Skeletal muscle tissue (tissue), 4 donors: Measurements from ENCODE around the gene SCYGR1. TPM values are rescaled to one million over a fixed set of nuclear protein-coding genes. Genes with fewer than 3 reads are reported as not detected.
"Not testable (repeated sequence)": the region's sequence is repeated elsewhere in the genome, so short reads cannot be mapped to it uniquely, and the experiment has no call there.

ENCODE experiments used
- H3K27ac ChIP-seq: one replicate; pipeline ENCODE4 v1.7.0; 2013; ENCODE audit warnings: mild to moderate bottlenecking, low read depth, low read length, inconsistent platforms
- H3K27me3 ChIP-seq, 3 donors: one replicate each; pipeline ENCODE4 v1.7.0; 2013; ENCODE audit warnings: low read length in 3 of 3; ENCODE audit not compliant: control insufficient read depth in 3 of 3, insufficient read depth in 3 of 3
- H3K36me3 ChIP-seq, 3 donors: one replicate each; pipeline ENCODE4 v1.7.0; 2013; ENCODE audit warnings: low read length in 3 of 3; ENCODE audit not compliant: control insufficient read depth in 3 of 3, insufficient read depth in 3 of 3
- H3K4me1 ChIP-seq, 3 donors: one replicate each; pipeline ENCODE4 v1.7.0; 2013; ENCODE audit warnings: low read length in 3 of 3, mild to moderate bottlenecking in 3 of 3; ENCODE audit not compliant: control insufficient read depth in 3 of 3, insufficient read depth in 3 of 3
- H3K4me3 ChIP-seq, 3 donors: one replicate each; pipeline ENCODE4 v1.7.0; 2013; ENCODE audit warnings: low read length in 3 of 3
- H3K9ac ChIP-seq, 3 donors: one replicate each; pipeline ENCODE4 v1.7.0; 2013; ENCODE audit warnings: low read length in 3 of 3, mild to moderate bottlenecking in 3 of 3, moderate library complexity in 2 of 3, low read depth in 1 of 3
- H3K9me3 ChIP-seq, 3 donors: one replicate each; pipeline ENCODE4 v1.7.0; 2013; ENCODE audit warnings: low read length in 3 of 3; ENCODE audit not compliant: control insufficient read depth in 3 of 3
- total RNA-seq: library from RNA; depleted of rRNA; stranded (reverse); fragments of >200 nt; gene quantifications from one replicate; pipeline ENCODE4 v1.2.3, GENCODE V29; 2014
- donor health status: Osteomylitis.

The SCYGR1 gene
- total RNA-seq = not detected

DNA sequence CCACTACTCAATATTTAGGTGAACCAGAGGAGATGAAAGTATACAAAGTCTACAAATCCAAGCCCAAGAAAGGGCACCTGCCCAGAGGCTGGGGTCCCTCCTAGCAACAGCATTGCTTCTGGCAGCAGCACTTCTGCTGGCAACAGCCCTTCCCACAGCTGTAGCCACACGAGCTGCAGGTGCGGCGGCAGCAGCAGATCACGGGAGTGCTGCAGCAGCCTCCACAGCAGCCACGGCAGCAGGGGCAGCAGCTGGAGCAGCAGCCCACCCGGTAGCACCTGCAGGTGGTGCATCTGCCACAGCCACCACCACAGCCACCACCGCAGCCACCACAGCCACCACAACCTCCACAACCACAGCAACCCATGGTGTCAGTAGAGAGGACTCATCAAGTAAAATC lies at the start of gene SCYGR1:
SCYGR1 (minus strand) TSS at position 367 of the 400 bp plus-strand sequence; CDS start at position 367, 0 bp downstream.
- H3K4me1 ChIP-seq, H3K36me3 ChIP-seq, H3K27me3 ChIP-seq, H3K27ac ChIP-seq, H3K9me3 ChIP-seq, H3K4me3 ChIP-seq, H3K9ac ChIP-seq: not testable (repeated sequence)

- H3K27me3 ChIP-seq = no peaks in the 10 kb centered on the region
- no peaks in the 10 kb centered on the region for H3K36me3 ChIP-seq
- H3K27ac ChIP-seq = no peak overlapping the region
- H3K4me3 ChIP-seq = no peak overlapping the region
- H3K9ac ChIP-seq = no peak overlapping the region
- peaks cover 0 to 2% (median 0%) of the 10 kb centered on the region in 3 donors for H3K9me3 ChIP-seq
- no peaks in the 10 kb centered on the region for H3K4me1 ChIP-seq
Observed at GRCh38 chr2:227436436-227437174, 48.9 kb upstream of the SCYGR1 start.

GRCh38 chr2:227433171-227433570 lies 45.4 kb upstream of the SCYGR1 start:
- Histone ChIP-seq H3K4me3 (no peak overlapping the region), H3K36me3 (no peaks in the 10 kb centered on the region), H3K27ac (no peak overlapping the region), H3K4me1 (no peaks in the 10 kb centered on the region), H3K9ac (no peak overlapping the region), H3K9me3 (peaks cover 0 to 2% (median 0%) of the 10 kb centered on the region in 3 donors), H3K27me3 (peaks cover 0 to 3% (median 0%) of the 10 kb centered on the region in 3 donors)

DNA sequence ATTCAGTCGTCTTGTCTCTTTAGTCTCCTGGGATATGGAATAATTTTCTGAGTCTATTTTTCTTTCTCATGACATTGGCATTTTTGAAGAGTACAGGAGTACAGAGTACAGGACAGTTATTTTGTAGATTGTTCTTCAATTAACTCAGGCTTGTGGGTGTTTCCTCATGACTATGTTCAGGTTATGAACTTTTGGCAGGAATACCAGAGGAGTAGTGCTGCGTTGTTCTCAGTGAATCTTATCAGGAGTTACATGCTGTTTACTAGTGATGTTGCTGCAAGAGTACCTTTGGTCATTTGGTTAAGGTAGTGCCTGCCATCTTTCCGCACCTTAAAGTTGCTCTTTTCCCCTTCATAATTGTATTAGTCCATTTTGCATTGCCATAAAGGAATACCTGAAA lies 42.9 kb upstream of the SCYGR1 start:
- no peak overlapping the region for H3K4me3 ChIP-seq
- H3K4me1 ChIP-seq = no peaks in the 10 kb centered on the region
- H3K27ac ChIP-seq = no peak overlapping the region
- H3K9ac ChIP-seq = no peak overlapping the region
- H3K27me3 ChIP-seq = peaks cover 0 to 3% (median 0%) of the 10 kb centered on the region in 3 donors
- no peaks in the 10 kb centered on the region for H3K36me3 ChIP-seq
- peaks cover 0 to 2% (median 0%) of the 10 kb centered on the region in 3 donors for H3K9me3 ChIP-seq

- Histone ChIP-seq H3K4me1 (no peaks in the 10 kb centered on the region), H3K9ac (no peak overlapping the region), H3K27me3 (peaks cover 0 to 3% (median 0%) of the 10 kb centered on the region in 3 donors), H3K27ac (no peak overlapping the region), H3K9me3 (peaks cover 0 to 2% (median 0%) of the 10 kb centered on the region in 3 donors), H3K36me3 (no peaks in the 10 kb centered on the region), H3K4me3 (no peak overlapping the region)
Observed at GRCh38 chr2:227428731-227429285, 41.1 kb upstream of the SCYGR1 start.

GRCh38 chr2:227423656-227424499 lies 36.1 kb upstream of the SCYGR1 start:
- Histone ChIP-seq H3K4me3 (no peak overlapping the region), H3K36me3 (no peaks in the 10 kb centered on the region), H3K27ac (no peak overlapping the region), H3K9me3 (no peaks in the 10 kb centered on the region), H3K27me3 (no peaks in the 10 kb centered on the region), H3K4me1 (no peaks in the 10 kb centered on the region), H3K9ac (no peak overlapping the region)

GRCh38 chr2:227420087-227421052 lies 32.6 kb upstream of the SCYGR1 start:
- no peaks in the 10 kb centered on the region for H3K9me3 ChIP-seq
- no peak overlapping the region for H3K9ac ChIP-seq
- no peak overlapping the region for H3K27ac ChIP-seq
- H3K4me1 ChIP-seq = no peaks in the 10 kb centered on the region
- no peaks in the 10 kb centered on the region for H3K36me3 ChIP-seq
- H3K27me3 ChIP-seq = no peaks in the 10 kb centered on the region
- no peak overlapping the region for H3K4me3 ChIP-seq

GRCh38 chr2:227416701-227417100 lies 29.0 kb upstream of the SCYGR1 start:
- H3K36me3 ChIP-seq = no peaks in the 10 kb centered on the region
- no peak overlapping the region for H3K4me3 ChIP-seq
- H3K27me3 ChIP-seq = no peaks in the 10 kb centered on the region
- H3K27ac ChIP-seq = peak overlapping the region; percentile 66
- H3K4me1 ChIP-seq = peaks cover 0 to 4% (median 0%) of the 10 kb centered on the region in 3 donors
- no peak overlapping the region for H3K9ac ChIP-seq
- no peaks in the 10 kb centered on the region for H3K9me3 ChIP-seq
